Lower leg skin (tissue), 4 donors: Measurements from ENCODE around the gene FOXN4. TPM values are rescaled to one million over a fixed set of nuclear protein-coding genes. Genes with fewer than 3 reads are reported as not detected.

ENCODE experiments used
- DNase-seq, 2 donors: peaks; one replicate each; pipeline ENCODE4 v3.0.0-alpha.2; 2019; ENCODE audit warnings: low spot score in 2 of 2
- H3K4me3 ChIP-seq: fragments of 200-600 bp; sonication (generic); 2 replicates; pipeline ENCODE4 v1.5.1; 2017; ENCODE audit warnings: mild to moderate bottlenecking, low read depth; ENCODE audit not compliant: poor library complexity, severe bottlenecking
- POLR2A ChIP-seq, 2 donors: fragments of 450-650 bp; IDR thresholded peaks; one replicate each; pipeline ENCODE4 v1.6.1; 2016 to 2017; ENCODE audit warnings: antibody characterized with exemption in 2 of 2, mild to moderate bottlenecking in 1 of 2, moderate library complexity in 1 of 2
- WGBS, 2 donors: methylation state at CpG; one replicate each; pipeline ENCODE4 v1.1.5; 2018; 5-methylcytosine and 5-hydroxymethylcytosine counted together
- intact Hi-C: fragments of 100-400 bp; cut with DNase I; formaldehyde crosslinking; loops from one replicate; pipeline ENCODE4 v1.15.0; 2023; ENCODE audit warnings: low total_unique reads
- total RNA-seq, 4 donors: library from RNA; depleted of rRNA; stranded (reverse); fragments of >200 nt; gene quantifications; one replicate each; pipeline ENCODE4 v1.1.0, GENCODE V29; 2016
- TF ChIP-seq, protein P1 (sequence below), 3 donors: fragments of 450-650 bp; IDR thresholded peaks; one replicate each; pipeline ENCODE4 v1.5.1; 2016; ENCODE audit warnings: antibody characterized with exemption in 3 of 3, mild to moderate bottlenecking in 3 of 3, moderate library complexity in 2 of 3

The FOXN4 gene
- total RNA-seq, 4 donors from 2014 or later: 0.10 to 0.12 TPM; not detected in 2

DNA sequence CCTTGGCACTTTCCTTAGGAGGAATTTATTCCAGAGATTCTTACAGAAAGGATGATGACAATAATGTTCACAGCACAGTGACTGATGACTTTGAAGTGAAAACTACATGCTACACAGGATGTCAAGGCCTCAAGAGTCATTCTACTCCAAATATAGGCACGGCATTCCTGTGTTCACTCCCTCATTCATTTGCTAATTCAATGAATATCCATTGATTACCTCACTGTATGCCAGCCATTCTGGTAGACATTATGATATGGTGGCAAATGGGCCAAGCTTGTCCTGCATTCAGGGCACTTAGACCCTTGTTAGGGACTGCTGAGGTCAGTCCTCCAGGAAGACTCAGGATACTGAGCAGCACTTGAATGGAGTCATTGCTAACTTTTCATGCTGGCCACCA lies 48.0 kb downstream of the FOXN4 start:
- no peak overlapping the region for H3K4me3 ChIP-seq
- TF ChIP-seq, protein P1, sequence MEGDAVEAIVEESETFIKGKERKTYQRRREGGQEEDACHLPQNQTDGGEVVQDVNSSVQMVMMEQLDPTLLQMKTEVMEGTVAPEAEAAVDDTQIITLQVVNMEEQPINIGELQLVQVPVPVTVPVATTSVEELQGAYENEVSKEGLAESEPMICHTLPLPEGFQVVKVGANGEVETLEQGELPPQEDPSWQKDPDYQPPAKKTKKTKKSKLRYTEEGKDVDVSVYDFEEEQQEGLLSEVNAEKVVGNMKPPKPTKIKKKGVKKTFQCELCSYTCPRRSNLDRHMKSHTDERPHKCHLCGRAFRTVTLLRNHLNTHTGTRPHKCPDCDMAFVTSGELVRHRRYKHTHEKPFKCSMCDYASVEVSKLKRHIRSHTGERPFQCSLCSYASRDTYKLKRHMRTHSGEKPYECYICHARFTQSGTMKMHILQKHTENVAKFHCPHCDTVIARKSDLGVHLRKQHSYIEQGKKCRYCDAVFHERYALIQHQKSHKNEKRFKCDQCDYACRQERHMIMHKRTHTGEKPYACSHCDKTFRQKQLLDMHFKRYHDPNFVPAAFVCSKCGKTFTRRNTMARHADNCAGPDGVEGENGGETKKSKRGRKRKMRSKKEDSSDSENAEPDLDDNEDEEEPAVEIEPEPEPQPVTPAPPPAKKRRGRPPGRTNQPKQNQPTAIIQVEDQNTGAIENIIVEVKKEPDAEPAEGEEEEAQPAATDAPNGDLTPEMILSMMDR (IDR thresholded peaks at IDR 0.05): no peak
- no peak for TF ChIP-seq POLR2A (IDR thresholded peaks at IDR 0.05)
- DNase-seq: no peak
- intact Hi-C loops: no loop called here
- WGBS, 2 donors: 83 to 96% methylated on average over 1 of the region's 1 CpG

DNA sequence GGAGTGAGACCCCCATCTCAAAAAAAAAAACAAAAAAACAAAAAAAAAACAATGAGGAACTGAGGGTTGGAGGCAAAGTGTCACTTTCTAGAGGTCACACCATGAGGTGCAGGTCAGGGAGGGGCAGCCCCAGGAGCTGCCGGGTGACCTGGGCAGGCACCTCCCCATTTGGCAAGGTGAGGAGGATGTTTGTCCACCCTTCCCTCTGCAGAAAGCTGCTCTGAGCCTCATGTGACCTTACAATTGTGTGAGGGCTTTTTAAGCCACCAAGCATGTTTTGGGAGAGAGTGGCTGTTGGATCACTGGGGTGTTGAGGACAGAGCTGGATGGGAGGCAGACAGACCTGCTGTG lies 49.6 kb downstream of the FOXN4 start:
- intact Hi-C loops: no loop called here
- no peak for TF ChIP-seq POLR2A (IDR thresholded peaks at IDR 0.05)
- TF ChIP-seq, protein P1 (IDR thresholded peaks at IDR 0.05): no peak
- no peak overlapping the region for H3K4me3 ChIP-seq
- DNase-seq: no peak
- 75 to 81% methylated on average over 1 of the region's 1 CpG for WGBS, 2 donors

DNA sequence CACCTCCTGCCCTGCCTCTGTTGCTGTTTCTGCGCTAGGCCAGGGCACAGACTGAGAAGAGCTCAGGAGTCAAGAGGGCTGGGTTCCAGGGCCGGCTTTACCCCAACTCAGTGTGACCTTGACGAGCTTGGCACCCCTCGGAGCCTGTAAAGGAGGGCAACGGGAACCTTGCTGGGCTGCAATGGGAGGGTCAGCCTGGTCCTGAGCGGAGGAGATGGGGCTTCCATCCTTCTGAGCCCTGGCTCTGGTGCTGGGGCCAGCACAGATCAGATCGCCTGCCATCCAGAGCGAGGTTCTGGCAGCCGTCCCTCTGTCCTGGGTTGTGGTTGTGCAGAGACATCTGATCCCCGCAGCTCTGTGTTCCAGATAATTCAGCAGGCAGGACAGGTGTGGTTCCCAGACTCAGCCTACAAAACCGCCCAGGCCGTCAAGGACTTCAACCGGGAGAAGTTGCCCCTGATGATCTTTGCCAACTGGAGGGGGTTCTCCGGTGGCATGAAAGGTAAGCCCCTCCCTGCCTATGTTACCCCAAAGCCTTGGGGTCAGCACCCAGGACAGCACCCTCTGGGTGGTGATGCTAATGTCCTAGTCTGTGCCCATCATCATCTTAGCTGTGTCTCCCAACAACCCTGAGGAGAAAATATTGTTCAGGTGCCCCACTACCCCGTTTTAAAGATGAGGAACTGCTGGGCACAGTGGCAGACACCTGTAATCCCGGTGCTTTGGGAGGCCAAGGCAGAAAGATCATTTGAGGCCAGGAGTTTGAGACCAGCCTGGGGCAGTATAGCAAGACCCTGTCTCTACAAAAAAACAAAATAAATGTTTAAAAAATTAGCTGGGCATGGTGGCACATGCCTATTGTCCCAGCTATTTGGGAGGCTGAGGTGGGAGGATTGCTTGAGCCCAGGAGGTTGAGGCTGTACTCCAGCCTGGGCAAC lies 50.2 kb downstream of the FOXN4 start:
- intact Hi-C loops: no loop called here
- WGBS, 2 donors: 85 to 86% methylated on average over 13 to 15 of the region's 16 CpGs
- TF ChIP-seq, protein P1 (IDR thresholded peaks at IDR 0.05): no peak
- TF ChIP-seq POLR2A (IDR thresholded peaks at IDR 0.05): no peak

DNA sequence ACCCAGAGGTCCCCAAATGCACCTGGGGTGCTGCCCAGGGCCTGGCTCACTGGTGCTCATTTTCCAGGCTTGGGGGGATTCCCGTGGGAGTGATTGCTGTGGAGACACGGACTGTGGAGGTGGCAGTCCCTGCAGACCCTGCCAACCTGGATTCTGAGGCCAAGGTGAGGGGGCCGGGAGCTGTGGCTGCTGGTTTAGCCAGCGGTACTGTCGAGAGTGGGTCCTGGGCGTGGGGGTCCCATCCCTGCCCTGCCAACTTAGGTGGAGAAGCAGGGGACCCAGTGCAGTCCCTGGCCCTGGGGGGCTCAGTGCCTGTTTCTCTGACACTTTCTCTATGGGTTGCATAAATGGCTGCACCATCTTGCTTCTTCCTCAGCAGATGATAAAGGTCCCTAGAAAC lies 50.9 kb downstream of the FOXN4 start:
- H3K4me3 ChIP-seq: no peak overlapping the region
- intact Hi-C loops: no loop called here
- WGBS, 2 donors: 90% methylated on average over 6 of the region's 6 CpGs; no CpG with 5 or more reads in 1 of the 2 donors
- TF ChIP-seq POLR2A (IDR thresholded peaks at IDR 0.05): no peak
- TF ChIP-seq, protein P1 (IDR thresholded peaks at IDR 0.05): no peak
- DNase-seq: no peak

More for the DNA sequence above, 50.2 kb downstream of the FOXN4 start:
- no peak overlapping the region for H3K4me3 ChIP-seq
- no peak for DNase-seq

DNA sequence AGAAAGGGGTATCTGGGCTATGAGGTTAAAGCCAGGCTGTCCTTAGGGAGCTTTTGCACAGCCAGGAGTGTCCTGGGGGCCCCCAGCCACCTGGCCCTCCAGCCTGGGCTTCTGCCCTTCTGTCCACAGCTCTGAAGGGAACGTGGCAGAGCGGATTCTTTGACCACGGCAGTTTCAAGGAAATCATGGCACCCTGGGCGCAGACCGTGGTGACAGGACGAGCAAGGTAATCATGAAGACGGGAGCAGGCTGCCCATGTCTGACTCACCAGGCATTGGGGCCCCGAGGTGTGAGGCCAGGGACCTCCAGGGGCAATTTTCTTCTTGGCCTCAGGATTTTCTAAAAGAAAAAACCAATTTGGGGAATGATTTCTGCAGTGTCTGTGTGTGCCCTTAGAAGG lies 53.1 kb downstream of the FOXN4 start:
- 94% methylated on average over 8 of the region's 8 CpGs for WGBS, 2 donors
- H3K4me3 ChIP-seq: no peak overlapping the region
- intact Hi-C loops: no loop called here
- TF ChIP-seq, protein P1 (IDR thresholded peaks at IDR 0.05): no peak
- TF ChIP-seq POLR2A (IDR thresholded peaks at IDR 0.05): no peak
- DNase-seq: no peak
